H9 (cell line): Measurements from ENCODE around the gene PHLDB1. TPM values are rescaled to one million over a fixed set of nuclear protein-coding genes. Genes with fewer than 3 reads are reported as not detected.

ENCODE experiments used
- DNase-seq: peaks from one replicate; pipeline ENCODE4 v3.0.0-alpha.2; 2017
- H2AFZ ChIP-seq: one replicate; pipeline ENCODE4 v1.6.1; 2013; ENCODE audit warnings: mild to moderate bottlenecking, low read length, control low read depth, moderate library complexity
- H2AK5ac ChIP-seq: 2 replicates; pipeline ENCODE4 v1.6.1; 2013; ENCODE audit warnings: low read length, control low read depth, mixed read lengths; ENCODE audit not compliant: insufficient read length
- H2BK120ac ChIP-seq: one replicate; pipeline ENCODE4 v1.6.1; 2013; ENCODE audit warnings: low read depth, mild to moderate bottlenecking, low read length, control low read depth, inconsistent platforms; ENCODE audit not compliant: poor library complexity, severe bottlenecking
- H2BK12ac ChIP-seq: 2 replicates; pipeline ENCODE4 v1.6.1; 2013; ENCODE audit warnings: low read length, control low read depth, mixed read lengths, low read depth; ENCODE audit not compliant: insufficient read length
- H2BK15ac ChIP-seq: 2 replicates; pipeline ENCODE4 v1.6.1; 2013; ENCODE audit warnings: low read depth, low read length, control low read depth
- H2BK20ac ChIP-seq: one replicate; pipeline ENCODE4 v1.6.1; 2013; ENCODE audit warnings: low read depth, mild to moderate bottlenecking, low read length, control low read depth, inconsistent platforms; ENCODE audit not compliant: poor library complexity, severe bottlenecking
- H2BK5ac ChIP-seq: 2 replicates; pipeline ENCODE4 v1.6.1; 2013; ENCODE audit warnings: low read length, control low read depth, mixed read lengths; ENCODE audit not compliant: insufficient read length
- H3K14ac ChIP-seq: 2 replicates; pipeline ENCODE4 v1.6.1; 2013; ENCODE audit warnings: low read length, control low read depth; ENCODE audit not compliant: insufficient read depth
- H3K18ac ChIP-seq: 2 replicates; pipeline ENCODE4 v1.6.1; 2013; ENCODE audit warnings: low read depth, mild to moderate bottlenecking, mixed read lengths, low read length, control low read depth; ENCODE audit not compliant: insufficient read length
- H3K23ac ChIP-seq: 2 replicates; pipeline ENCODE4 v1.6.1; 2013; ENCODE audit warnings: low read length, control low read depth, mixed read lengths, low read depth; ENCODE audit not compliant: insufficient read length
- H3K23me2 ChIP-seq: 2 replicates; pipeline ENCODE4 v1.6.1; 2013; ENCODE audit warnings: low read depth, mild to moderate bottlenecking, mixed read lengths, low read length, control low read depth; ENCODE audit not compliant: insufficient read length, poor library complexity, severe bottlenecking
- H3K27ac ChIP-seq: 2 replicates; pipeline ENCODE4 v1.5.1; 2013; ENCODE audit warnings: low read length, control low read depth, mixed read lengths, low read depth; ENCODE audit not compliant: insufficient read length
- H3K27me3 ChIP-seq: 2 replicates; pipeline ENCODE4 v1.6.1; 2013; ENCODE audit warnings: low read length, control low read depth, inconsistent platforms; ENCODE audit not compliant: insufficient read depth
- H3K4ac ChIP-seq: 2 replicates; pipeline ENCODE4 v1.6.1; 2013; ENCODE audit warnings: low read depth, mild to moderate bottlenecking, control low read depth, inconsistent platforms, low read length, moderate library complexity
- H3K4me1 ChIP-seq: 2 replicates; pipeline ENCODE4 v1.6.1; 2013; ENCODE audit warnings: low read length, control low read depth, inconsistent platforms; ENCODE audit not compliant: insufficient read depth
- H3K4me2 ChIP-seq: 2 replicates; pipeline ENCODE4 v1.6.1; 2013; ENCODE audit warnings: low read length, control low read depth, mixed read lengths; ENCODE audit not compliant: insufficient read length, insufficient read depth
- H3K56ac ChIP-seq: 2 replicates; pipeline ENCODE4 v1.6.1; 2013; ENCODE audit warnings: low read depth, mild to moderate bottlenecking, mixed read lengths, low read length, control low read depth; ENCODE audit not compliant: insufficient read length
- H3K79me1 ChIP-seq: 2 replicates; pipeline ENCODE4 v1.6.1; 2013; ENCODE audit warnings: low read depth, mild to moderate bottlenecking, moderate library complexity, low read length, control low read depth, inconsistent platforms; ENCODE audit not compliant: insufficient read depth, poor library complexity, severe bottlenecking
- H3K79me2 ChIP-seq: 2 replicates; pipeline ENCODE4 v1.6.1; 2013; ENCODE audit warnings: low read length, control low read depth, inconsistent platforms; ENCODE audit not compliant: insufficient read depth
- H3K9ac ChIP-seq: 2 replicates; pipeline ENCODE4 v1.6.1; 2013; ENCODE audit warnings: low read length, control low read depth, mixed read lengths; ENCODE audit not compliant: insufficient read length; ENCODE audit errors: extremely low read depth
- H3K9me3 ChIP-seq: one replicate; pipeline ENCODE4 v1.6.1; 2013; ENCODE audit warnings: low read depth, low read length, inconsistent platforms; ENCODE audit not compliant: control insufficient read depth
- H3T11ph ChIP-seq: one replicate; pipeline ENCODE4 v1.6.1; 2013; ENCODE audit warnings: mild to moderate bottlenecking, low read length, control low read depth, inconsistent platforms
- H4K20me1 ChIP-seq: one replicate; pipeline ENCODE4 v1.6.1; 2013; ENCODE audit not compliant: control insufficient read depth, insufficient read length, insufficient read depth
- H4K5ac ChIP-seq: 2 replicates; pipeline ENCODE4 v1.6.1; 2013; ENCODE audit warnings: low read depth, mild to moderate bottlenecking, mixed read lengths, low read length, control low read depth; ENCODE audit not compliant: insufficient read length
- H4K8ac ChIP-seq: replicated peaks from 2 replicates; pipeline ENCODE4 v1.6.1; 2013; ENCODE audit warnings: low read length, control low read depth, mixed read lengths, low read depth; ENCODE audit not compliant: insufficient read length
- H4K91ac ChIP-seq: 2 replicates; pipeline ENCODE4 v1.6.1; 2013; ENCODE audit warnings: low read depth, mild to moderate bottlenecking, moderate library complexity, mixed read lengths, low read length, control low read depth; ENCODE audit not compliant: insufficient read length
- H3K27ac Mint-ChIP-seq, 3 experiments: 2 replicates in 2 of 3; 3 replicates in 1 of 3; pipeline ENCODE4 v1.8.0; 2020 to 2021; ENCODE audit warnings: mixed read lengths in 3 of 3, mild to moderate bottlenecking in 1 of 3, moderate library complexity in 1 of 3
- H3K27me3 Mint-ChIP-seq: 2 replicates; pipeline ENCODE4 v1.8.0; 2021; ENCODE audit warnings: low read depth, mild to moderate bottlenecking, moderate library complexity, mixed read lengths
- H3K36me3 Mint-ChIP-seq, 3 experiments: 2 replicates in 2 of 3; 3 replicates in 1 of 3; pipeline ENCODE4 v1.8.0; 2020 to 2021; ENCODE audit warnings: low read depth in 3 of 3, mixed read lengths in 3 of 3; ENCODE audit not compliant: insufficient read depth in 1 of 3
- H3K4me1 Mint-ChIP-seq, 2 experiments: 2 replicates each; pipeline ENCODE4 v1.8.0; 2020; ENCODE audit warnings: mixed read lengths in 2 of 2
- H3K4me3 Mint-ChIP-seq, 2 experiments: 2 replicates in 1 of 2; 3 replicates in 1 of 2; pipeline ENCODE4 v1.8.0; 2020 to 2021; ENCODE audit warnings: mild to moderate bottlenecking in 2 of 2, mixed read lengths in 2 of 2, moderate library complexity in 1 of 2
- H3K9me3 Mint-ChIP-seq, 2 experiments: 2 replicates in 1 of 2; 3 replicates in 1 of 2; pipeline ENCODE4 v1.8.0; 2020; ENCODE audit warnings: mild to moderate bottlenecking in 2 of 2, mixed read lengths in 2 of 2, moderate library complexity in 1 of 2
- CTCF ChIP-seq: fragments of 200-600 bp; sonication (generic); conservative IDR thresholded peaks from 3 replicates; pipeline ENCODE4 v1.8.0; 2021; ENCODE audit warnings: antibody characterized with exemption, mild to moderate bottlenecking
- WGBS: extraction: QIAGEN DNeasy Blood & Tissue Kit; methylation state at CpG from one replicate; pipeline ENCODE4 v1.1.7; 2013; ENCODE audit warnings: missing lambda C conversion rate, low lambda C conversion rate, mixed read lengths; ENCODE audit not compliant: insufficient read length; ENCODE audit errors: extremely low coverage; 5-methylcytosine and 5-hydroxymethylcytosine counted together
- total RNA-seq: library from RNA; stranded (reverse); gene quantifications from 2 replicates; pipeline ENCODE4 v1.2.1, GENCODE V29; 2021

Gene PHLDB1
- total RNA-seq, 1 experiment from 2014 or later, result 56.0 TPM

- H4K91ac ChIP-seq, result no peak overlapping the region
- H3K23me2 ChIP-seq, result no peaks in the 10 kb centered on the region
- H2BK20ac ChIP-seq, result no peak overlapping the region
- H4K20me1 ChIP-seq, result no peaks in the 10 kb centered on the region
- Mint-ChIP-seq H3K27me3 (peaks cover 7% of the 10 kb centered on the region), H3K36me3 (no peaks in the 10 kb centered on the region; a peak in 1 of 7 replicates), H3K4me1 (peaks cover 0 to 5% of the 10 kb centered on the region in 2 experiments; a peak in 1 of 4 replicates), H3K9me3 (peaks cover 2 to 11% of the 10 kb centered on the region in 2 experiments), H3K4me3 (no peak overlapping the region), H3K27ac (no peak overlapping the region)
- H3T11ph ChIP-seq, result no peak overlapping the region
- no peaks in the 10 kb centered on the region for H3K79me2 ChIP-seq
- H3K18ac ChIP-seq, result no peak overlapping the region
- H3K79me1 ChIP-seq, result no peaks in the 10 kb centered on the region
- no peak overlapping the region for H2BK5ac ChIP-seq
- no peak overlapping the region for H2BK12ac ChIP-seq
- no CpG with 5 or more reads among the region's 2 CpGs for WGBS
- no peak for DNase-seq
- no peak overlapping the region for H3K27ac ChIP-seq
- no peak overlapping the region for H2AFZ ChIP-seq
- H3K4me1 ChIP-seq, result no peaks in the 10 kb centered on the region
- H3K9ac ChIP-seq, result no peak overlapping the region
- H2AK5ac ChIP-seq, result no peak overlapping the region
- H3K4me2 ChIP-seq, result no peak overlapping the region
- no peak overlapping the region for H3K14ac ChIP-seq
- TF ChIP-seq CTCF, result no peak
- no peak overlapping the region for H2BK15ac ChIP-seq
- H3K27me3 ChIP-seq, result no peaks in the 10 kb centered on the region; the same call in 1 of the 2 replicates
- H4K5ac ChIP-seq, result no peak overlapping the region
- no peak overlapping the region for H3K4ac ChIP-seq
- H3K9me3 ChIP-seq, result no peaks in the 10 kb centered on the region
- H3K23ac ChIP-seq, result no peak overlapping the region
- H4K8ac ChIP-seq, result no peak overlapping the region
- H3K56ac ChIP-seq, result no peak overlapping the region
- no peak overlapping the region for H2BK120ac ChIP-seq
Observed at GRCh38 chr11:118670063-118670462, 62.6 kb downstream of the PHLDB1 start.
